GM23338 (cell line): Measurements from ENCODE around the gene RRAD.

Source experiments
- CREB1 ChIP-seq: fragments of 250-450 bp; sonication (Bioruptor Pico); IDR thresholded peaks from 2 replicates; pipeline ENCODE4 v1.5.0; 2020; ENCODE audit warnings: low read depth, mild to moderate bottlenecking, moderate library complexity
- EZH2 ChIP-seq: fragments of 200-600 bp; sonication (generic); IDR thresholded peaks from one replicate; pipeline ENCODE4 v1.8.0; 2017; ENCODE audit warnings: antibody characterized with exemption, mild to moderate bottlenecking, low read depth; ENCODE audit not compliant: unreplicated experiment
- EZH2phosphoT487 ChIP-seq: fragments of 200-600 bp; sonication (generic); IDR thresholded peaks from one replicate; pipeline ENCODE4 v1.8.1; 2018; ENCODE audit warnings: antibody characterized with exemption; ENCODE audit not compliant: unreplicated experiment
- POLR2AphosphoS5 ChIP-seq: IDR thresholded peaks from 2 replicates; pipeline ENCODE4 v1.6.1; 2016; ENCODE audit warnings: antibody characterized with exemption, low read depth
- STAT1 ChIP-seq: IDR thresholded peaks from one replicate; pipeline ENCODE4 v1.6.1; 2016; ENCODE audit warnings: antibody characterized with exemption; ENCODE audit not compliant: unreplicated experiment
- ZNF331 ChIP-seq: fragments of 250-450 bp; sonication (Bioruptor Pico); IDR thresholded peaks from 2 replicates; pipeline ENCODE4 v1.5.0; 2020; ENCODE audit warnings: low read depth, mild to moderate bottlenecking, moderate library complexity
- TF ChIP-seq, protein P1 (sequence below), 2 experiments: fragments of 200-600 bp in 1 of 2; sonication (generic) in 1 of 2; conservative IDR thresholded peaks; 2 replicates each; pipeline versions ENCODE4 v1.5.1 to v1.6.1; 2016 to 2017; ENCODE audit warnings: antibody characterized with exemption in 2 of 2, low read depth in 2 of 2, mild to moderate bottlenecking in 2 of 2, moderate library complexity in 1 of 2
- TF ChIP-seq, protein P2 (sequence below): IDR thresholded peaks from 2 replicates; pipeline ENCODE4 v1.6.1; 2016; ENCODE audit warnings: antibody characterized with exemption
- TF ChIP-seq, protein P3 (sequence below): IDR thresholded peaks from one replicate; pipeline ENCODE4 v1.6.1; 2018; ENCODE audit warnings: antibody characterized with exemption; ENCODE audit not compliant: unreplicated experiment

DNA sequence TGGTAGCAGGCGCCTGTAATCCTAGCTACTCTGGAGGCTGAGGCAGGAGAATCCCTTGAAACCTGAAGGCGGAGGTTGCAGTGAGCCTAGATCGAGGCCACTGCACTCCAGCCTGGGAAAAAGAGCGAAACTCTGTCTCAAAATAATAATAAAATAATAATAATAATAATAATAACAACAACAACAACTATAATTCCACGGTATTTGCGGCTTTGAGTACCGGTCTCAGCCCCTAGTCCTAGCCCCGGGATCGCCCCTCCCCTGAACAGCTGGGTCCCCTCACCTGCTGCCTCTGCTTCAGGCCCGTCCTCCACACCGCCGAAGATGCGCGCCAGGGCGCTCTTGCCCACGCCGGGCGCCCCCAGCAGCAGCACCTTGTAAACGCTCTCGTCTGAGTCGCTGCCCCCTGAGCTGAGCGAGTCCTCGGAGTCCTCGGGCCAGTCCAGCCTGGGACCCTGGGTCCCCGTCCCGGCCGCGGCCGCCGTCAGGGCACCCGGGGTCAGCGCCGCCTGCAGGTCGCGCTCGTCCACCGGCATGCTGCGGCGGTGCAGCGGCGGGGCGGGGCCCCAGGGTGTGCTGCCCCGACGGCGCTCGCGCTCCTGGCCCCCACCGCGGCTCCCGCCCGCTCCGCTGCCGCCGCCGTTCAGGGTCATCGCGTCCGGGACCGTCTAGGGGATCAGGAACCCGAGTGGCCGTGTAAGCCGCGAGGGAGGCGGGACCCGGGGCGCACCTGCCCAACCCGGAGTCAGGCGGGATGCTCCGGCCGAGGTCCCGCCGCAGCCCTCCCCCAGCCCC, 611 bp downstream of the RRAD start:
- TF ChIP-seq, protein P1, sequence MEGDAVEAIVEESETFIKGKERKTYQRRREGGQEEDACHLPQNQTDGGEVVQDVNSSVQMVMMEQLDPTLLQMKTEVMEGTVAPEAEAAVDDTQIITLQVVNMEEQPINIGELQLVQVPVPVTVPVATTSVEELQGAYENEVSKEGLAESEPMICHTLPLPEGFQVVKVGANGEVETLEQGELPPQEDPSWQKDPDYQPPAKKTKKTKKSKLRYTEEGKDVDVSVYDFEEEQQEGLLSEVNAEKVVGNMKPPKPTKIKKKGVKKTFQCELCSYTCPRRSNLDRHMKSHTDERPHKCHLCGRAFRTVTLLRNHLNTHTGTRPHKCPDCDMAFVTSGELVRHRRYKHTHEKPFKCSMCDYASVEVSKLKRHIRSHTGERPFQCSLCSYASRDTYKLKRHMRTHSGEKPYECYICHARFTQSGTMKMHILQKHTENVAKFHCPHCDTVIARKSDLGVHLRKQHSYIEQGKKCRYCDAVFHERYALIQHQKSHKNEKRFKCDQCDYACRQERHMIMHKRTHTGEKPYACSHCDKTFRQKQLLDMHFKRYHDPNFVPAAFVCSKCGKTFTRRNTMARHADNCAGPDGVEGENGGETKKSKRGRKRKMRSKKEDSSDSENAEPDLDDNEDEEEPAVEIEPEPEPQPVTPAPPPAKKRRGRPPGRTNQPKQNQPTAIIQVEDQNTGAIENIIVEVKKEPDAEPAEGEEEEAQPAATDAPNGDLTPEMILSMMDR (conservative IDR thresholded peaks at IDR 0.05; ENCODE audit: low read depth in 2 of 2) = peak; percentile 42 to 69
- TF ChIP-seq EZH2 = no peak
- TF ChIP-seq POLR2AphosphoS5 = no peak
- no peak for TF ChIP-seq EZH2phosphoT487
- TF ChIP-seq STAT1 = no peak
- TF ChIP-seq, protein P2, sequence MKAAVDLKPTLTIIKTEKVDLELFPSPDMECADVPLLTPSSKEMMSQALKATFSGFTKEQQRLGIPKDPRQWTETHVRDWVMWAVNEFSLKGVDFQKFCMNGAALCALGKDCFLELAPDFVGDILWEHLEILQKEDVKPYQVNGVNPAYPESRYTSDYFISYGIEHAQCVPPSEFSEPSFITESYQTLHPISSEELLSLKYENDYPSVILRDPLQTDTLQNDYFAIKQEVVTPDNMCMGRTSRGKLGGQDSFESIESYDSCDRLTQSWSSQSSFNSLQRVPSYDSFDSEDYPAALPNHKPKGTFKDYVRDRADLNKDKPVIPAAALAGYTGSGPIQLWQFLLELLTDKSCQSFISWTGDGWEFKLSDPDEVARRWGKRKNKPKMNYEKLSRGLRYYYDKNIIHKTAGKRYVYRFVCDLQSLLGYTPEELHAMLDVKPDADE = no peak
- TF ChIP-seq, protein P3, sequence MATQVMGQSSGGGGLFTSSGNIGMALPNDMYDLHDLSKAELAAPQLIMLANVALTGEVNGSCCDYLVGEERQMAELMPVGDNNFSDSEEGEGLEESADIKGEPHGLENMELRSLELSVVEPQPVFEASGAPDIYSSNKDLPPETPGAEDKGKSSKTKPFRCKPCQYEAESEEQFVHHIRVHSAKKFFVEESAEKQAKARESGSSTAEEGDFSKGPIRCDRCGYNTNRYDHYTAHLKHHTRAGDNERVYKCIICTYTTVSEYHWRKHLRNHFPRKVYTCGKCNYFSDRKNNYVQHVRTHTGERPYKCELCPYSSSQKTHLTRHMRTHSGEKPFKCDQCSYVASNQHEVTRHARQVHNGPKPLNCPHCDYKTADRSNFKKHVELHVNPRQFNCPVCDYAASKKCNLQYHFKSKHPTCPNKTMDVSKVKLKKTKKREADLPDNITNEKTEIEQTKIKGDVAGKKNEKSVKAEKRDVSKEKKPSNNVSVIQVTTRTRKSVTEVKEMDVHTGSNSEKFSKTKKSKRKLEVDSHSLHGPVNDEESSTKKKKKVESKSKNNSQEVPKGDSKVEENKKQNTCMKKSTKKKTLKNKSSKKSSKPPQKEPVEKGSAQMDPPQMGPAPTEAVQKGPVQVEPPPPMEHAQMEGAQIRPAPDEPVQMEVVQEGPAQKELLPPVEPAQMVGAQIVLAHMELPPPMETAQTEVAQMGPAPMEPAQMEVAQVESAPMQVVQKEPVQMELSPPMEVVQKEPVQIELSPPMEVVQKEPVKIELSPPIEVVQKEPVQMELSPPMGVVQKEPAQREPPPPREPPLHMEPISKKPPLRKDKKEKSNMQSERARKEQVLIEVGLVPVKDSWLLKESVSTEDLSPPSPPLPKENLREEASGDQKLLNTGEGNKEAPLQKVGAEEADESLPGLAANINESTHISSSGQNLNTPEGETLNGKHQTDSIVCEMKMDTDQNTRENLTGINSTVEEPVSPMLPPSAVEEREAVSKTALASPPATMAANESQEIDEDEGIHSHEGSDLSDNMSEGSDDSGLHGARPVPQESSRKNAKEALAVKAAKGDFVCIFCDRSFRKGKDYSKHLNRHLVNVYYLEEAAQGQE = no peak
- TF ChIP-seq ZNF331 (CRISPR knock-in tag) = no peak
- TF ChIP-seq CREB1 (CRISPR knock-in tag) = no peak
